Hepatocyte (in vitro differentiated cells): ENCODE measurements around the gene FAM20C.

Source experiments
- CTCF ChIP-seq: fragments of 200-600 bp; sonication (generic); IDR thresholded peaks from 2 replicates; pipeline ENCODE4 v1.5.1; 2016; ENCODE audit warnings: antibody characterized with exemption, mild to moderate bottlenecking; ENCODE audit not compliant: poor library complexity
- EZH2 ChIP-seq: fragments of 200-600 bp; sonication (generic); IDR thresholded peaks from 2 replicates; pipeline ENCODE4 v1.6.1; 2016; ENCODE audit warnings: antibody characterized with exemption, mild to moderate bottlenecking, borderline replicate concordance
- EZH2phosphoT487 ChIP-seq: fragments of 200-600 bp; sonication (generic); IDR thresholded peaks from one replicate; pipeline ENCODE4 v1.6.1; 2018; ENCODE audit warnings: antibody characterized with exemption, mild to moderate bottlenecking, low read depth, moderate library complexity; ENCODE audit not compliant: unreplicated experiment, severe bottlenecking

- no peak for TF ChIP-seq EZH2
- TF ChIP-seq CTCF, result no peak
- no peak for TF ChIP-seq EZH2phosphoT487
Observed at GRCh38 chr7:235576-236395, 43.4 kb downstream of the FAM20C start.
